OCI-LY7 (cell line): ENCODE data around the gene PIEZO2.

Source experiments
- CTCF ChIP-seq: fragments of 200-600 bp; sonication (generic); conservative IDR thresholded peaks from 2 replicates; pipeline ENCODE4 v1.5.1; 2014; ENCODE audit warnings: mild to moderate bottlenecking, antibody characterized with exemption, low read length, moderate library complexity, mixed read lengths
- EZH2phosphoT487 ChIP-seq: fragments of 200-600 bp; sonication (generic); IDR thresholded peaks from 2 replicates; pipeline ENCODE4 v1.6.1; 2018; ENCODE audit warnings: low read depth, borderline replicate concordance, mild to moderate bottlenecking, mixed run types, antibody characterized with exemption, low read length, moderate library complexity, mixed read lengths

GRCh38 chr18:10894501-10894900 lies 254.9 kb downstream of the PIEZO2 start:
- TF ChIP-seq CTCF = no peak
- TF ChIP-seq EZH2phosphoT487 = no peak
